ENCODE results near the gene RECQL5.

DNA sequence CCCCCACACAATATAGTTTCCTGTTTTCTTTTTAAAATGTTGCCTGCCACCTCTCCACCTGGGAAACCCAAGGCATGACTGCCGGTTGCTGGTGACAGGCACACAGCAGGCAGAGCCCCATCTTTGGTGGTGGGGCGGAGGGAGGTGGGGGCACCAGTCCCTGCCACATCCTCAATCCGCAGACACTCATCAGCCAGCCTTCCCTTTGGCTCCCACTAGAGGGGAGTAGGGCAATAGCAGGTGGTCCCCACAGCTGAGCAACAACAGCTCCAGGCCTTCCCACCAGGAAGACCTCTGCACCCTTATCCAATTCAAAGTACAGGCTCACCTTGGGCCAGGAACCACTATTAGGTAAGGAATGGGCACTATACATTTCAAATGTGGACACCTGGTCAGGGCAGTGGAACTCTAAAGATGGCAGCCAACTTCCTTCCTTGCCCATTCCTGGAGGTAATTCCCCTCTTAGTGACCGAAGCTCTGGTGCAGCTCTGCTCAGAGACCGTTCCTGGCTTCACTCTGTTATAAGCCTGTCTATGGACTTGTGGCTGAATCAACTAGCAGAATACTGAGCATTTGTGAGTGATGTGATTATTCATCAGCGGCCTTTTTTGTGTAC lies 13.9 kb downstream of the RECQL5 start:
- peak; percentile 50 to 73 (median 60) for TF ChIP-seq CTCF (IDR thresholded peaks at IDR 0.05)
- TF ChIP-seq POLR2A (IDR thresholded peaks at IDR 0.05), result no peak
